Smooth muscle cell of the brain vasculature (primary cell): ENCODE measurements around the gene CRTAC1.
A peak's percentile ranks its signal among the peaks of the same experiment; 100 is the strongest.

ENCODE experiments used
- DNase-seq: peaks from one replicate; pipeline ENCODE4 v3.0.0-alpha.2; 2012; ENCODE audit warnings: low read depth, low spot score

Gene CRTAC1

GRCh38 chr10:97924678-97925077 lies 105.7 kb downstream of the CRTAC1 start:
- DNase-seq = no peak

GRCh38 chr10:97923476-97923875 lies 106.9 kb downstream of the CRTAC1 start:
- DNase-seq = no peak

GRCh38 chr10:97923057-97923456 lies 107.4 kb downstream of the CRTAC1 start:
- DNase-seq = no peak

GRCh38 chr10:97922022-97922758 lies 108.2 kb downstream of the CRTAC1 start:
- DNase-seq = no peak

- DNase-seq = no peak
Observed at GRCh38 chr10:97921581-97922021, 108.8 kb downstream of the CRTAC1 start.

- no peak for DNase-seq
Observed at GRCh38 chr10:97920865-97921264, 109.6 kb downstream of the CRTAC1 start.

GRCh38 chr10:97919012-97919411 lies 111.4 kb downstream of the CRTAC1 start:
- no peak for DNase-seq

- no peak for DNase-seq
Observed at GRCh38 chr10:97916586-97916985, 113.8 kb downstream of the CRTAC1 start.

GRCh38 chr10:97915346-97916131 lies 114.9 kb downstream of the CRTAC1 start:
- DNase-seq = no peak

- peak; percentile 3 for DNase-seq
Observed at GRCh38 chr10:97914837-97915211, 115.6 kb downstream of the CRTAC1 start.

- DNase-seq = no peak
Observed at GRCh38 chr10:97914171-97914836, 116.1 kb downstream of the CRTAC1 start.

- DNase-seq = no peak
Observed at GRCh38 chr10:97913614-97914013, 116.8 kb downstream of the CRTAC1 start.

GRCh38 chr10:97913193-97913592 lies 117.2 kb downstream of the CRTAC1 start:
- no peak for DNase-seq

GRCh38 chr10:97911217-97911616 lies 119.2 kb downstream of the CRTAC1 start:
- DNase-seq = no peak

GRCh38 chr10:97910661-97911060 lies 119.8 kb downstream of the CRTAC1 start:
- no peak for DNase-seq

GRCh38 chr10:97907830-97908229 lies 122.6 kb downstream of the CRTAC1 start:
- no peak for DNase-seq

GRCh38 chr10:97907211-97907610 lies 123.2 kb downstream of the CRTAC1 start:
- no peak for DNase-seq

- no peak for DNase-seq
Observed at GRCh38 chr10:97905276-97905675, 125.1 kb downstream of the CRTAC1 start.

GRCh38 chr10:97904576-97904975 lies 125.8 kb downstream of the CRTAC1 start:
- DNase-seq = no peak

GRCh38 chr10:97904018-97904381 lies 126.4 kb downstream of the CRTAC1 start:
- no peak for DNase-seq

- DNase-seq = no peak
Observed at GRCh38 chr10:97903128-97904017, 127.0 kb downstream of the CRTAC1 start.

GRCh38 chr10:97901381-97901780 lies 129.0 kb downstream of the CRTAC1 start:
- DNase-seq = no peak
